OCI-LY3 (cell line): ENCODE measurements around the gene LSP1.

Experiments used
- H2AFZ ChIP-seq: fragments of 200-600, 300-600 bp; shearing (Covaris generic); 2 replicates; pipeline ENCODE4 v1.6.0; 2014; ENCODE audit warnings: antibody characterized with exemption, low read depth, low read length
- H3K27ac ChIP-seq: fragments of 200-600, 300-600 bp; sonication (generic); 2 replicates; pipeline ENCODE4 v1.5.1; 2014; ENCODE audit warnings: mild to moderate bottlenecking, low read length, moderate library complexity, mixed read lengths
- H3K27me3 ChIP-seq: fragments of 200-600, 300-600 bp; sonication (generic); 2 replicates; pipeline ENCODE4 v1.6.1; 2014; ENCODE audit warnings: low read depth, low read length, mixed read lengths
- H3K36me3 ChIP-seq: fragments of 200-600, 300-600 bp; sonication (generic); replicated peaks from 2 replicates; pipeline ENCODE3; 2014; ENCODE audit warnings: low read depth, low read length, mixed read lengths
- H3K4me1 ChIP-seq: fragments of 300-600, 200-600 bp; sonication (generic); 2 replicates; pipeline ENCODE4 v1.6.1; 2014; ENCODE audit warnings: low read length, mixed read lengths
- H3K4me2 ChIP-seq: fragments of 200-600, 300-600 bp; sonication (generic); 2 replicates; pipeline ENCODE4 v1.6.1; 2014; ENCODE audit warnings: low read length, mixed read lengths
- H3K4me3 ChIP-seq: fragments of 300-600, 200-600 bp; sonication (generic); 2 replicates; pipeline ENCODE4 v1.5.1; 2014; ENCODE audit warnings: antibody characterized with exemption, mild to moderate bottlenecking, low read length, moderate library complexity
- H3K79me2 ChIP-seq: fragments of 300-600, 200-600 bp; shearing (Covaris generic); 2 replicates; pipeline ENCODE4 v1.6.1; 2014; ENCODE audit warnings: mild to moderate bottlenecking, low read length, mixed read lengths
- H3K9ac ChIP-seq: fragments of 300-600, 200-600 bp; shearing (Covaris generic); 2 replicates; pipeline ENCODE4 v1.6.0; 2014; ENCODE audit warnings: mild to moderate bottlenecking, low read length, moderate library complexity
- H3K9me3 ChIP-seq: fragments of 200-600, 300-600 bp; shearing (Covaris generic); 2 replicates; pipeline ENCODE4 v1.6.1; 2014; ENCODE audit warnings: low read length, mixed read lengths; ENCODE audit not compliant: insufficient read depth
- H4K20me1 ChIP-seq: fragments of 200-600, 300-600 bp; sonication (generic); 2 replicates; pipeline ENCODE4 v1.6.1; 2016; ENCODE audit warnings: low read length, mixed read lengths; ENCODE audit not compliant: insufficient read depth
- EZH2phosphoT487 ChIP-seq: fragments of 200-600 bp; shearing (Covaris generic); IDR thresholded peaks from 2 replicates; pipeline ENCODE4 v1.6.1; 2018; ENCODE audit warnings: antibody characterized with exemption, mixed run types, low read depth
- TF ChIP-seq, protein P1 (sequence below): fragments of 200-600, 300-600 bp; sonication (generic); IDR thresholded peaks from 2 replicates; pipeline ENCODE4 v1.5.1; 2014; ENCODE audit warnings: antibody characterized with exemption, low read length, low read depth

The LSP1 gene

DNA sequence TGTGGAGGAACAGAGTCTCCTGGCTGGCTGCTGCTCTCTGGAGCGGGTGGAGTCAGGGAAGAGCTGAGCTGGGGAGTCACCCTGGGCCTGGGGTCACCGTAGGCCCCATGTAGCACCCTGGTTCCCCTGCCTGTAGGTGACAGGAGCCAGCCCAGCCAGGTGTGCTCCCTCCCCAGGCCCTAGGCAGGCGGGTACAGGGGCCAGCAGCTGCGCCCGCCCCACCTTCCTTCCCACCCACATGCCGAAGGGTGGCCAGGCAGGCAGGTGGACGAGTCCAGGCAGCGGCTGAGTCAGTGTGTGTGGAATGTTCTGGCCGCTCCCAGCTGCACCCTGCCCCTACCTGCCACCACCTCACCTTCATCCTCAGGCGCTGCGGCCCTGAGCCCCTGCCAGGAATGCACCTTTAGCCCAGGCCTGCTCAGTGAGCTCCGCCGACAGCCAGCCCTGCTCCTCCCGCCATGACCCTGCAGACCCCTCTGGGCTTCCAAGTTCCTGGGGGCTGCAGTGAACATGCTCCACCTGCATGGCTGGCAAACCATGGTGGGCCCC lies 18.7 kb upstream of the LSP1 start:
- Histone ChIP-seq H3K27me3 (peaks cover 58% of the 10 kb centered on the region), H3K36me3 (no peaks in the 10 kb centered on the region), H3K4me2 (no peak overlapping the region), H3K9ac (no peak overlapping the region), H2AFZ (no peak overlapping the region), H3K4me1 (peaks cover 14% of the 10 kb centered on the region), H3K27ac (no peak overlapping the region), H3K9me3 (no peaks in the 10 kb centered on the region), H4K20me1 (no peaks in the 10 kb centered on the region), H3K79me2 (no peaks in the 10 kb centered on the region), H3K4me3 (no peak overlapping the region)
- no peak for TF ChIP-seq EZH2phosphoT487
- TF ChIP-seq, protein P1, sequence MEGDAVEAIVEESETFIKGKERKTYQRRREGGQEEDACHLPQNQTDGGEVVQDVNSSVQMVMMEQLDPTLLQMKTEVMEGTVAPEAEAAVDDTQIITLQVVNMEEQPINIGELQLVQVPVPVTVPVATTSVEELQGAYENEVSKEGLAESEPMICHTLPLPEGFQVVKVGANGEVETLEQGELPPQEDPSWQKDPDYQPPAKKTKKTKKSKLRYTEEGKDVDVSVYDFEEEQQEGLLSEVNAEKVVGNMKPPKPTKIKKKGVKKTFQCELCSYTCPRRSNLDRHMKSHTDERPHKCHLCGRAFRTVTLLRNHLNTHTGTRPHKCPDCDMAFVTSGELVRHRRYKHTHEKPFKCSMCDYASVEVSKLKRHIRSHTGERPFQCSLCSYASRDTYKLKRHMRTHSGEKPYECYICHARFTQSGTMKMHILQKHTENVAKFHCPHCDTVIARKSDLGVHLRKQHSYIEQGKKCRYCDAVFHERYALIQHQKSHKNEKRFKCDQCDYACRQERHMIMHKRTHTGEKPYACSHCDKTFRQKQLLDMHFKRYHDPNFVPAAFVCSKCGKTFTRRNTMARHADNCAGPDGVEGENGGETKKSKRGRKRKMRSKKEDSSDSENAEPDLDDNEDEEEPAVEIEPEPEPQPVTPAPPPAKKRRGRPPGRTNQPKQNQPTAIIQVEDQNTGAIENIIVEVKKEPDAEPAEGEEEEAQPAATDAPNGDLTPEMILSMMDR: no peak

- peaks cover 22% of the 10 kb centered on the region for H3K4me1 ChIP-seq
- H3K27ac ChIP-seq: no peak within 1 kb of the TSS
- no peak within 1 kb of the TSS for H3K9ac ChIP-seq
- no peak within 1 kb of the TSS for H2AFZ ChIP-seq
- no peaks in the 10 kb centered on the region for H3K79me2 ChIP-seq
- H3K36me3 ChIP-seq: no peaks in the 10 kb centered on the region
- no peak within 1 kb of the TSS for H3K4me3 ChIP-seq
- TF ChIP-seq, protein P1: no peak
- TF ChIP-seq EZH2phosphoT487: no peak
- peaks cover 50% of the 10 kb centered on the region for H3K27me3 ChIP-seq
- H4K20me1 ChIP-seq: no peaks in the 10 kb centered on the region
- no peak within 1 kb of the TSS for H3K4me2 ChIP-seq
- H3K9me3 ChIP-seq: no peaks in the 10 kb centered on the region
Observed at GRCh38 chr11:1834779-1835670, 17.9 kb upstream of the LSP1 start, which contains the start of gene SYT8. Gene SYT8 (plus strand): TSS chr11:1834990. CDS start chr11:1835106, 116 bp downstream.

GRCh38 chr11:1835671-1836010 lies 17.2 kb upstream of the LSP1 start:
- H3K27ac ChIP-seq: no peak overlapping the region
- H3K4me2 ChIP-seq: no peak overlapping the region
- H3K9ac ChIP-seq: no peak overlapping the region
- no peak for TF ChIP-seq EZH2phosphoT487
- no peaks in the 10 kb centered on the region for H4K20me1 ChIP-seq
- H2AFZ ChIP-seq: no peak overlapping the region
- no peaks in the 10 kb centered on the region for H3K36me3 ChIP-seq
- peaks cover 44% of the 10 kb centered on the region for H3K27me3 ChIP-seq
- no peaks in the 10 kb centered on the region for H3K79me2 ChIP-seq
- H3K4me1 ChIP-seq: peaks cover 28% of the 10 kb centered on the region
- no peaks in the 10 kb centered on the region for H3K9me3 ChIP-seq
- H3K4me3 ChIP-seq: no peak overlapping the region

- Histone ChIP-seq H4K20me1 (no peaks in the 10 kb centered on the region), H3K27me3 (peaks cover 41% of the 10 kb centered on the region), H3K27ac (no peak overlapping the region)
Observed at GRCh38 chr11:1836011-1836945, 16.6 kb upstream of the LSP1 start.

More at GRCh38 chr11:1836011-1836945, 16.6 kb upstream of the LSP1 start:
- Histone ChIP-seq H3K4me2 (no peak overlapping the region), H3K36me3 (no peaks in the 10 kb centered on the region), H3K4me3 (no peak overlapping the region), H3K4me1 (peaks cover 34% of the 10 kb centered on the region), H3K9me3 (no peaks in the 10 kb centered on the region), H3K79me2 (no peaks in the 10 kb centered on the region), H3K9ac (no peak overlapping the region), H2AFZ (no peak overlapping the region)
- TF ChIP-seq EZH2phosphoT487: no peak
- TF ChIP-seq, protein P1: no peak
